Liver (tissue), 9 donors: ENCODE data around the gene RPL29. TPM values are rescaled to one million over a fixed set of nuclear protein-coding genes. Genes with fewer than 3 reads are reported as not detected.

Source experiments
- DNase-seq: peaks from one replicate; pipeline ENCODE4 v3.0.0-alpha.2; 2017; ENCODE audit warnings: low spot score
- H3K27ac ChIP-seq, 2 donors: one replicate each; pipeline ENCODE4 v1.7.0; 2013; ENCODE audit warnings: inconsistent platforms in 2 of 2, low read length in 2 of 2, control low read depth in 1 of 2, low read depth in 1 of 2, mild to moderate bottlenecking in 1 of 2
- H3K27me3 ChIP-seq, 4 donors: one replicate each; pipeline versions ENCODE4 v1.6.1 to v1.7.0; 2013; ENCODE audit warnings: low read length in 3 of 4, inconsistent platforms in 1 of 4, mild to moderate bottlenecking in 1 of 4, moderate library complexity in 1 of 4; ENCODE audit not compliant: control insufficient read depth in 4 of 4, insufficient read depth in 4 of 4
- H3K36me3 ChIP-seq, 4 donors: one replicate each; pipeline versions ENCODE4 v1.6.1 to v1.7.0; 2013; ENCODE audit warnings: low read length in 3 of 4, mild to moderate bottlenecking in 3 of 4, low read depth in 1 of 4, moderate library complexity in 1 of 4; ENCODE audit not compliant: control insufficient read depth in 4 of 4, insufficient read depth in 3 of 4
- H3K4me1 ChIP-seq, 4 donors: one replicate each; pipeline versions ENCODE4 v1.6.1 to v1.7.0; 2013; ENCODE audit warnings: low read length in 3 of 4, mild to moderate bottlenecking in 3 of 4, moderate library complexity in 1 of 4; ENCODE audit not compliant: control insufficient read depth in 4 of 4, insufficient read depth in 4 of 4
- H3K4me3 ChIP-seq, 3 donors: one replicate each; pipeline versions ENCODE4 v1.6.1 to v1.7.0; 2013; ENCODE audit warnings: low read length in 3 of 3, control low read depth in 1 of 3, low read depth in 1 of 3, mild to moderate bottlenecking in 1 of 3
- H3K9ac ChIP-seq, 2 donors: one replicate each; pipeline ENCODE4 v1.7.0; 2013; ENCODE audit warnings: low read length in 2 of 2, mild to moderate bottlenecking in 2 of 2, moderate library complexity in 2 of 2, control low read depth in 1 of 2, low read depth in 1 of 2
- H3K9me3 ChIP-seq, 4 donors: one replicate each; pipeline versions ENCODE4 v1.6.1 to v1.7.0; 2013; ENCODE audit warnings: low read length in 3 of 4; ENCODE audit not compliant: control insufficient read depth in 4 of 4
- CTCF ChIP-seq: fragments of 150-350 bp; IDR thresholded peaks from 2 replicates; pipeline ENCODE4 v1.5.1; 2017; ENCODE audit warnings: improper control_type of control experiment, low read depth, low read length; ENCODE audit not compliant: missing input control
- EGR1 ChIP-seq, 2 donors: IDR thresholded peaks; 2 replicates each; pipeline ENCODE4 v1.6.1; 2016 to 2018; ENCODE audit warnings: antibody characterized with exemption in 2 of 2, low read depth in 2 of 2
- FOXA1 ChIP-seq: IDR thresholded peaks from 2 replicates; pipeline ENCODE4 v1.6.1; 2016; ENCODE audit warnings: antibody characterized with exemption
- FOXA2 ChIP-seq: IDR thresholded peaks from 2 replicates; pipeline ENCODE4 v1.6.1; 2016; ENCODE audit warnings: antibody characterized with exemption
- GABPA ChIP-seq, 2 donors: IDR thresholded peaks in 1 of 2; conservative IDR thresholded peaks in 1 of 2; 2 replicates each; pipeline ENCODE4 v1.6.1; 2016; ENCODE audit warnings: antibody characterized with exemption in 2 of 2, mild to moderate bottlenecking in 1 of 2, moderate library complexity in 1 of 2
- HNF4A ChIP-seq, 2 donors: conservative IDR thresholded peaks; 2 replicates each; pipeline ENCODE4 v1.6.1; 2016; ENCODE audit warnings: antibody characterized with exemption in 2 of 2, mild to moderate bottlenecking in 2 of 2
- HNF4G ChIP-seq: IDR thresholded peaks from 2 replicates; pipeline ENCODE4 v1.6.1; 2016; ENCODE audit warnings: antibody characterized with exemption
- JUND ChIP-seq, 2 donors: IDR thresholded peaks; 2 replicates each; pipeline ENCODE4 v1.6.1; 2016; ENCODE audit warnings: antibody characterized with exemption in 2 of 2
- NR2F2 ChIP-seq: IDR thresholded peaks from 2 replicates; pipeline ENCODE4 v1.6.1; 2016; ENCODE audit warnings: antibody characterized with exemption
- RAD21 ChIP-seq, 2 donors: IDR thresholded peaks; 2 replicates each; pipeline ENCODE4 v1.6.1; 2016; ENCODE audit warnings: antibody characterized with exemption in 2 of 2, mild to moderate bottlenecking in 2 of 2
- REST ChIP-seq: IDR thresholded peaks from 2 replicates; pipeline ENCODE4 v1.6.1; 2016; ENCODE audit warnings: antibody characterized with exemption, mild to moderate bottlenecking
- RXRA ChIP-seq, 2 donors: IDR thresholded peaks; 2 replicates each; pipeline ENCODE4 v1.6.1; 2017 to 2018; ENCODE audit warnings: antibody characterized with exemption in 2 of 2, mild to moderate bottlenecking in 1 of 2
- TAF1 ChIP-seq: conservative IDR thresholded peaks from 2 replicates; pipeline ENCODE4 v1.6.1; 2016; ENCODE audit warnings: antibody characterized with exemption, mild to moderate bottlenecking
- YY1 ChIP-seq: IDR thresholded peaks from 2 replicates; pipeline ENCODE4 v1.6.1; 2016; ENCODE audit warnings: antibody characterized with exemption, mild to moderate bottlenecking
- ZBTB33 ChIP-seq: IDR thresholded peaks from 2 replicates; pipeline ENCODE4 v1.6.1; 2016; ENCODE audit warnings: antibody characterized with exemption
- whole genome bisulfite sequencing: extraction: QIAGEN DNeasy Blood & Tissue Kit; methylation state at CpG from one replicate; pipeline ENCODE4 v1.1.7; 2013; 5-methylcytosine and 5-hydroxymethylcytosine counted together
- polyA plus RNA-seq, 2 donors: library from polyadenylated mRNA; stranded (reverse) in 1 of 2; unstranded in 1 of 2; fragments of 200-250 nt in 1 of 2; fragments of >200 nt in 1 of 2; fragmentation: Nextera tagmentation in 1 of 2; extraction: Ambion mirVana in 1 of 2; gene quantifications; one replicate each; pipeline versions ENCODE4 v1.2.1 to v1.2.3, GENCODE V29; 2013 to 2015
- total RNA-seq, 2 donors: library from RNA; depleted of rRNA; stranded (reverse); fragments of >200 nt; gene quantifications; one replicate each; pipeline ENCODE4 v1.2.3, GENCODE V29; 2014
- donor health status: healthy.
- donor health status: healthy.
- donor health status: healthy.
- donor health status: healthy.
- donor health status: healthy.

Gene RPL29
- total and polyA plus RNA-seq, 4 donors: 292 to 789 (median 388) TPM

GRCh38 chr3:52026041-52026440 lies 30.3 kb upstream of the RPL29 start (continued):
- no peak for TF ChIP-seq ZBTB33

GRCh38 chr3:52025453-52025852 lies 29.8 kb upstream of the RPL29 start:
- 84% methylated on average over 7 of the region's 7 CpGs for WGBS
- H3K36me3 ChIP-seq: no peaks in the 10 kb centered on the region
- TF ChIP-seq GABPA (IDR thresholded peaks at IDR 0.05 in 1 of 2, conservative IDR thresholded peaks at IDR 0.05 in 1 of 2) (no peak), REST (no peak), ZBTB33 (no peak), HNF4A (conservative IDR thresholded peaks at IDR 0.05) (no peak), EGR1 (IDR thresholded peaks at IDR 0.05; ENCODE audit: low read depth in 2 of 2) (no peak), JUND (IDR thresholded peaks at IDR 0.05) (no peak), NR2F2 (no peak), RXRA (IDR thresholded peaks at IDR 0.05) (no peak), RAD21 (IDR thresholded peaks at IDR 0.05) (no peak), FOXA2 (no peak), YY1 (no peak), FOXA1 (no peak)
- H3K9me3 ChIP-seq: no peaks in the 10 kb centered on the region
- H3K4me3 ChIP-seq: no peak overlapping the region
- no peaks in the 10 kb centered on the region for H3K27me3 ChIP-seq
- H3K4me1 ChIP-seq: peaks cover 0 to 2% (median 0%) of the 10 kb centered on the region in 4 donors
- DNase-seq: no peak
- no peak overlapping the region for H3K9ac ChIP-seq
- no peak overlapping the region for H3K27ac ChIP-seq

GRCh38 chr3:52024765-52025452 lies 29.2 kb upstream of the RPL29 start:
- Histone ChIP-seq H3K4me1 (peaks cover 0 to 3% (median 0%) of the 10 kb centered on the region in 4 donors), H3K27me3 (no peaks in the 10 kb centered on the region), H3K36me3 (no peaks in the 10 kb centered on the region), H3K9ac (no peak overlapping the region), H3K27ac (no peak overlapping the region), H3K4me3 (no peak overlapping the region), H3K9me3 (no peaks in the 10 kb centered on the region)
- 90% methylated on average over 6 of the region's 6 CpGs for WGBS
- DNase-seq: no peak
- TF ChIP-seq CTCF: no peak
- no peak for TF ChIP-seq JUND (IDR thresholded peaks at IDR 0.05)
- TF ChIP-seq HNF4G: no peak
- TF ChIP-seq EGR1 (IDR thresholded peaks at IDR 0.05; ENCODE audit: low read depth in 2 of 2): no peak
- no peak for TF ChIP-seq ZBTB33
- no peak for TF ChIP-seq TAF1
